ENCODE results near the gene PDSS2.

- TF ChIP-seq CTCF (IDR thresholded peaks at IDR 0.05) (no peak), POLR2A (IDR thresholded peaks at IDR 0.05) (no peak)
Measured at GRCh38 chr6:107495196-107495643, 35.9 kb upstream of the PDSS2 start.
